Lower lobe of right lung (tissue), 2 donors: ENCODE data around the gene FAM83C. TPM values are rescaled to one million over a fixed set of nuclear protein-coding genes. Genes with fewer than 3 reads are reported as not detected.

ENCODE experiments used
- ATAC-seq, 2 donors: fragments of 200-7000 bp; cut with Tn5 transposase; one replicate each; pipeline ENCODE4 v1.9.1; 2020 to 2022; ENCODE audit warnings: mild to moderate bottlenecking in 2 of 2, moderate library complexity in 2 of 2
- DNase-seq: peaks from one replicate; pipeline ENCODE4 v3.0.0-alpha.2; 2020
- H3K27ac ChIP-seq: fragments of 200-600 bp; one replicate; pipeline ENCODE4 v1.8.0; 2022
- H3K27me3 ChIP-seq: fragments of 200-600 bp; one replicate; pipeline ENCODE4 v1.8.0; 2022; ENCODE audit warnings: low read depth
- H3K36me3 ChIP-seq: fragments of 200-600 bp; one replicate; pipeline ENCODE4 v1.8.0; 2022; ENCODE audit warnings: mild to moderate bottlenecking
- H3K4me1 ChIP-seq: fragments of 200-600 bp; one replicate; pipeline ENCODE4 v1.8.0; 2022
- H3K4me3 ChIP-seq: fragments of 200-600 bp; one replicate; pipeline ENCODE4 v1.8.0; 2022; ENCODE audit warnings: mild to moderate bottlenecking
- H3K9me3 ChIP-seq: fragments of 200-600 bp; one replicate; pipeline ENCODE4 v1.8.0; 2022
- intact Hi-C: fragments of 100-400 bp; cut with DNase I; formaldehyde crosslinking; loops from one replicate; pipeline ENCODE4 v1.11.0; 2022
- total RNA-seq: library from RNA; stranded (reverse); fragmentation: NEBNext Ultra II Directional; extraction: Animal tissue kit (Norgen Biotek cat#: 25700); gene quantifications from one replicate; pipeline ENCODE4 v1.2.1, GENCODE V29; 2021
- TF ChIP-seq, protein P1 (sequence below): fragments of 200-600 bp; IDR thresholded peaks from one replicate; pipeline ENCODE4 v1.8.0; 2022; ENCODE audit warnings: antibody characterized with exemption, mild to moderate bottlenecking
- donor health status: DM: no; HTN: yes; CAD: no; lungs with severe emphysema.

The FAM83C gene
- total RNA-seq, 1 donor from 2014 or later: not detected

DNA sequence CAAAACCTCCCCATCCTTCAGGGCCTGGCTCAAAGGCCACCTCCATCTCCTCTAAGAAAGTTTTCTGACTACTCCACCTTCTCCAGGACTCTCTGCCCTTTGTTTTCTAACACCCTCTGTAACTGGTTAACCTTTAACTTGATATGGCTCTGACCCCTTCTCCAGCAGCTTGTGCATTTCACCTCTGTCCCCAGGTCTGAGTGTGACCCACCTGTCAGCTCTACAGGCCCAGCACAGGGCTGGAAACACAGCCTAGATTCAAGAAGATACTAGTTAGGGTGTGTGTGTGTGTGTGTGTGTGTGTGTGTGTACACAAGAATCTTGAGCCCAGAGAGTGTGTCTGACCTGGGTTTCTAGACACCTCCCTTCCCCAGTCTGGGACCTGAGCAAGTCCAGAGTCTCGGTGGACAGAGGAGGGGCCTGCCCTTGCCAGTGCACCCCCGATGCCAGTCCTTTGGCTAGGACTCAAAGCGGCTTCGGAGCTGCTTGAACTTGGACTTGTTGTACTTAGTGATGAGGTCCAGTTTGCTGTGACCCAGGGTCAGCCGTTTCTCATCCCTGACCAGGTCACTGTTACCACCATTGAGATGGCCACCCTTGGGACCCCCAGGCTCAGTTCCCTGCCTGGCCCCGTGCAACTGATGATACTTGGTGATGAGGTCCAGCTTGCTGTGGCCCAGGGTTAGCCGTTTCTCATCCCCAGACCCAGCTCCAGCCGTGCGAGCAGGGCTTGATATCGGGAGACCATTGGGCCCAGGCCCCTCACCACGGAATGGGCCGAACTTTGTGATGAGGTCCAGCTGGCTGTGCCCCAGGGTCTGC, 5.9 kb downstream of the FAM83C start:
- TF ChIP-seq, protein P1, sequence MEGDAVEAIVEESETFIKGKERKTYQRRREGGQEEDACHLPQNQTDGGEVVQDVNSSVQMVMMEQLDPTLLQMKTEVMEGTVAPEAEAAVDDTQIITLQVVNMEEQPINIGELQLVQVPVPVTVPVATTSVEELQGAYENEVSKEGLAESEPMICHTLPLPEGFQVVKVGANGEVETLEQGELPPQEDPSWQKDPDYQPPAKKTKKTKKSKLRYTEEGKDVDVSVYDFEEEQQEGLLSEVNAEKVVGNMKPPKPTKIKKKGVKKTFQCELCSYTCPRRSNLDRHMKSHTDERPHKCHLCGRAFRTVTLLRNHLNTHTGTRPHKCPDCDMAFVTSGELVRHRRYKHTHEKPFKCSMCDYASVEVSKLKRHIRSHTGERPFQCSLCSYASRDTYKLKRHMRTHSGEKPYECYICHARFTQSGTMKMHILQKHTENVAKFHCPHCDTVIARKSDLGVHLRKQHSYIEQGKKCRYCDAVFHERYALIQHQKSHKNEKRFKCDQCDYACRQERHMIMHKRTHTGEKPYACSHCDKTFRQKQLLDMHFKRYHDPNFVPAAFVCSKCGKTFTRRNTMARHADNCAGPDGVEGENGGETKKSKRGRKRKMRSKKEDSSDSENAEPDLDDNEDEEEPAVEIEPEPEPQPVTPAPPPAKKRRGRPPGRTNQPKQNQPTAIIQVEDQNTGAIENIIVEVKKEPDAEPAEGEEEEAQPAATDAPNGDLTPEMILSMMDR: no peak
- Histone ChIP-seq H3K27me3 (no peaks in the 10 kb centered on the region), H3K27ac (no peak overlapping the region), H3K4me3 (no peak overlapping the region), H3K36me3 (peaks cover 9% of the 10 kb centered on the region), H3K4me1 (peaks cover 21% of the 10 kb centered on the region), H3K9me3 (no peaks in the 10 kb centered on the region)
- no peak for DNase-seq
- no peak for ATAC-seq
- intact Hi-C loops: no loop called here

DNA sequence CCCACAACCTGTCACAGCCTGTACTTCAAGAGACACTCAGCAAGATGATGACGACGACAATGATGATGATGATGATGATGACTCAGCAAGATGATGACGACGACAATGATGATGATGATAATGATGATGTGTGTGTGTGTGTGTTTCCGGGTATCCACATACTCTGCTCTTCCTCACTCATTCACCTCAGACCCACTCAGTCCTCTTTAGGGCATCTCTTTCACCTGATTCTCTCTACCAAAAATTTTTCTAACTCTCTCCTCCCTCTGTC, 6.5 kb downstream of the FAM83C start:
- no peak overlapping the region for H3K27ac ChIP-seq
- no peak overlapping the region for H3K4me3 ChIP-seq
- no peaks in the 10 kb centered on the region for H3K9me3 ChIP-seq
- H3K4me1 ChIP-seq: peaks cover 21% of the 10 kb centered on the region
- H3K27me3 ChIP-seq: no peaks in the 10 kb centered on the region
- DNase-seq: no peak
- peaks cover 12% of the 10 kb centered on the region for H3K36me3 ChIP-seq
- TF ChIP-seq, protein P1: no peak
- no peak for ATAC-seq
- intact Hi-C loops: no loop called here

DNA sequence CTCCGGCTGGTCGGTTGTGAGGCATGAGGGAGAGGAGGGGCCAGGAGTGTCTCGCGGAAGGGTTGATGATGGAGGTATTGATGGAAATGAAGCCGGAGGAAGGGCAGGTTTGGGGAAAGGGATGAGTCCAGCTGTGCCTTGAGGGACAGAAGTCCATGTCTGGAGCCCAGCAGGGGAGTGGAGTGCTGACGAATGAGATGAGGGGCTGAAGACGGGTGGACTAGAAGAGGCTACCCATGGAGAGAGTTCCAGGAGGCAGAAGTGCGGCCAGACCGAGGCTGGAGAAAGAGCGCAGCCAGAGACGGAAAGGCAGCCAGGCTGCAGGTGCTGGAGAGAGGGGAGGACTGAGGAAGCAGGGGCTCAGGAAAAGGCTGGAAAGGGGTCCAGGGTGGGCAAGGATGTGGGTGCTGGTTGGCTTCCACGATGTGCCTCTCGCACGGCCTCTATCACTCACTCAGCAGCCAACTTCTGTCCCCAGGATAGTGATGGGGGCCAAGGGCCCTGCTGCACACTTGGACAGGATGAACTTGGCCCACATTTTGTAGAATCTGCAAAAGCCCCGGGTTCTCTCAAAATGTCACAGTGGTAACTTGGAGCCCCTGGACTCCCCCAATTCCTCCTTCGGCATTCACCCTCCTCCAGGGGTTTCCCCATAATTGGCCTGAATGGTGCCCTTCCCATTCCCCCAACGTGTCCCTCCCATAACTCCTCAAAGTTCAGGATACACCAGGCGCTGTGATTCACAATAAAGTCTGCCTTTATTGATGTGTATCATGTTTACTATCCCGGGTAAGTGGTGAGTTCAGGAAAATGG, 7.0 kb downstream of the FAM83C start:
- TF ChIP-seq, protein P1: no peak
- Histone ChIP-seq H3K27ac (peak overlapping the region; percentile 85), H3K36me3 (peaks cover 17% of the 10 kb centered on the region), H3K4me3 (peak overlapping the region; percentile 99), H3K27me3 (no peaks in the 10 kb centered on the region), H3K4me1 (peaks cover 21% of the 10 kb centered on the region), H3K9me3 (no peaks in the 10 kb centered on the region)
- no peak for DNase-seq
- intact Hi-C loops: no loop called here
- ATAC-seq: no peak

DNA sequence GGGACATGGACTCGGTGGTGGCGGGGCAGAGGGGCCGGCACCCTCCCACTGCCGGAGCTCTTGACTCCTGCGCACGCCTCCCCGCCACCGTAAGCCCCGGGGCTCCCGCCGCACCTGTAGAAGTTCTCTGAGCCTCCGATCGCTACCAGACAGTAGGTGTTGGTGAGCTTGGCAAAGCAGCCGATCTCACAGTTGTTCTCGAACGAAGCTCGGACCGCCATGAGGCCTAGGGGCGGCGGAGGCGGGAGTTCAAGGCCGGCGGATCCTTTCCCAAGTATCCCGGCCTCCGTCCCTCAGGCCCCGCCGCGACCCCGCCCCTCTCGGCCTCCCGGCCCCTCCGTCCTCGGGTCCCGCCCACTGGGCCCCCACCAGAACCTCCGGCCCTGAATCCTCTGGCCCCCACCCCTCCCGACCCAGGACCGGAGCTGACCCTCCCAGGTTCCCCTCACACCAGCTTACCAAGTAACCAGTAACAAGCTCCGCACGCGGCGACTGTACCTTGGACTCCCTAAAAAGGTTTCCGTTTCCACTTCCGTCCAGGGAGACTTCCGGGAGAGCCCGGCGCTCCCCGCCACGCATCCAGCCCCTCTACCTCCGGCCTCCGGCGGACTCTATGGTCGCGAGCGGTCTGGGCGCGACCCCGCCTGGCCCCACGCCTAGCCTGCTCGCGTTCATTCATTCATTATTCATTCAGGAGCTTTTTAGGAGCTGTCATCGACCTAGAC, 7.8 kb downstream of the FAM83C start, which contains the start of gene EIF6:
TSS of gene EIF6 (minus strand) at position 506 of the 725 bp plus-strand sequence. CDS start at position 221, 285 bp downstream.
- Histone ChIP-seq H3K9me3 (no peaks in the 10 kb centered on the region), H3K4me3 (peak within 1 kb of the TSS; percentile 99), H3K27ac (peak within 1 kb of the TSS; percentile 85), H3K27me3 (no peaks in the 10 kb centered on the region), H3K36me3 (peaks cover 25% of the 10 kb centered on the region), H3K4me1 (peaks cover 21% of the 10 kb centered on the region)
- peak; percentile 94 to 96 for ATAC-seq
- DNase-seq: peak; percentile 89
- intact Hi-C loops: no loop called here
- TF ChIP-seq, protein P1: no peak

DNA sequence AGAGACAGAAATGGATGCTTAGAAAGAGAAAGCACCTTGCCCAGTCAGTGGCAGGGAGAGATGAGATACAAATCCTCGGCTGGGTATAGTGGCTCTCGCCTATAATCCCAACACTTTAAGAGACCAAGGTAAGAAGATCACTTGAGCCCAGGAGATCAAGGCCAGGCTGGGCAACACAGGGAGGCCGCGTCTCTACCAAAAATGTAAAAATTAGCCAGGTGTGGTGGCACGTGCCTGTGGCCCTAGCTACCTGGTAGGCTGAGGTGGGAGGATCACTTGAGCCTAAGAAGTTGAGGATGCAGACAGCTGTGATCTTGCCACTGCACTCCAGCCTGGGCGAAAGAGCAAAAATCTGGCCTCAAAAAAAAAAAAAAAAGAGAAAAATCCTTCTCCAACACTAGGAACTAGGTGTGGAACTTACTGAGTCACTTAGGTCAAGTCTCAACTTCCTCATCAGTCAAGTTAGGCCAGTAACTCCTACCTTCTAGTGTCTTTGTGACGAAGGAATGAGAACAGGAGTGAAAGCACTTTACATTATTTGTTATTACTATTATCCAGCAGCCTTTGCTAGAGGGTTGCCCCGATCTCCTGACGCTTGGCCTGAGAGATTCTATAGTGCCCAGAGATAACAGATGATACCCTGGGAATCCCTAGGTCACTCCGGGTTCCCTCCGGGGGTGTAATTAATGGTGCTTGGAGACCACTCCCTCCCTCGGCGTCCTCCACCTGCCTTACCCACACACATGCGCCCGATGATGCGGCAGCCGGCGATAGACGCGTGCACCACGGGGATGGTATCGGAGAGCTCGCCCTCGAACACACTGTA, 8.6 kb downstream of the FAM83C start:
- Histone ChIP-seq H3K9me3 (no peaks in the 10 kb centered on the region), H3K27ac (peak overlapping the region; percentile 85), H3K4me1 (peaks cover 24% of the 10 kb centered on the region), H3K4me3 (peak overlapping the region; percentile 99), H3K36me3 (peaks cover 32% of the 10 kb centered on the region), H3K27me3 (no peaks in the 10 kb centered on the region)
- intact Hi-C loops: no loop called here
- ATAC-seq (peak; percentile 16 to 34), DNase-seq (no peak)
- TF ChIP-seq, protein P1: no peak
